Activated CD4-positive, alpha-beta memory T cell treated with anti-CD3 and anti-CD28 coated beads, Interleukin-2, amount 10 ng/mL, durations not matched to agents 7 days and 5 days (primary cell): ENCODE results near the gene SULT1C4. TPM values are rescaled to one million over a fixed set of nuclear protein-coding genes. Genes with fewer than 3 reads are reported as not detected.

Experiments used
- CTCF ChIA-PET: fragments of 350-600 bp; sonication (Branson Sonifier 250); formaldehyde crosslinking; loops from one replicate; lab custom pipeline; 2021; ENCODE audit warnings: antibody characterized with exemption, inconsistent platforms; lab: Charles Lee
- POLR2A ChIA-PET: fragments of 350-600 bp; sonication (Branson Sonifier 250); formaldehyde crosslinking; loops from one replicate; lab custom pipeline; 2021; ENCODE audit warnings: antibody characterized with exemption; lab: Charles Lee
- DNase-seq: peaks from one replicate; pipeline ENCODE4 v3.0.0-alpha.2; 2020
- H3K27ac Mint-ChIP-seq: one replicate; pipeline ENCODE4 v1.8.0; 2021; ENCODE audit warnings: mild to moderate bottlenecking, mixed read lengths
- H3K27me3 Mint-ChIP-seq: one replicate; pipeline ENCODE4 v1.8.0; 2021; ENCODE audit warnings: mixed read lengths
- H3K36me3 Mint-ChIP-seq: one replicate; pipeline ENCODE4 v1.8.0; 2021; ENCODE audit warnings: low read depth, mixed read lengths
- H3K4me1 Mint-ChIP-seq: one replicate; pipeline ENCODE4 v1.8.0; 2021; ENCODE audit warnings: mixed read lengths
- H3K4me3 Mint-ChIP-seq: one replicate; pipeline ENCODE4 v1.8.0; 2021; ENCODE audit warnings: mild to moderate bottlenecking, mixed read lengths
- H3K9me3 Mint-ChIP-seq: one replicate; pipeline ENCODE4 v1.8.0; 2021; ENCODE audit warnings: mixed read lengths
- total RNA-seq, 2 experiments: library from RNA; stranded (reverse); gene quantifications; one replicate each; pipeline ENCODE4 v1.2.3, GENCODE V29; 2021

SULT1C4 gene
- total RNA-seq, 2 experiments from 2014 or later, result not detected

DNA sequence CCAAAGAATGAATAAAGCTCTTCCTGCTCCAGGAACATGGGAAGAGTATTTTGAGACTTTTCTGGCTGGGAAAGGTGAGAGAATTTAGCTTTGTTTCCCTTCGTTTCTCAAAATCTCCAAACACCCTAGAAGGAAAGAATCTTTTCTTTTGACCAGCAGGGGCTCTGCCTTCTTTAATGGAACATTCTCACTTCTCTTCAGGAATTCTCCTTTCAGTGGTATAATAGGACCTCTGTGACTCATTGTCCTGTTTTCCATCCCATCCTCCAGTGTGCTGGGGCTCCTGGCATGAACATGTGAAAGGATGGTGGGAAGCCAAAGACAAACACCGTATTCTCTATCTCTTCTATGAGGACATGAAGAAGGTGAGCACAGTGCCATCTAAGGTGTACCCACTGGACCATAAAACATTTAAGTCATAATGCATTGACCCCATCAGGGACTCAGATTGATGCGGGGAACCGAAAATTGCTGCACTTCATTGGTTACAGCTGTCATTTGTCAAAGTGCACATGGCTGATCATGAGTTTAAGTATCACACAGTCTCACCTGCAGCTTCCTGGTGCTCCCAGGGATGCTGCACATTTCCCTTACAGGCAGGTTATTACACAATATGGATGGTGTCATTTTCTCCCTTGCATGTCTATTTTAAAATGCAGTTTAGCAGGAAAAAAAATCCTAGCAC, 5.5 kb downstream of the SULT1C4 start:
- no peak for DNase-seq
- peaks cover 7% of the 10 kb centered on the region for H3K27me3 Mint-ChIP-seq
- no peaks in the 10 kb centered on the region for H3K36me3 Mint-ChIP-seq
- H3K27ac Mint-ChIP-seq, result no peak overlapping the region
- H3K4me1 Mint-ChIP-seq, result no peaks in the 10 kb centered on the region
- H3K9me3 Mint-ChIP-seq, result no peaks in the 10 kb centered on the region
- ChIA-PET CTCF (interaction anchor here (1.0 kb wide), 1 partner anchor 49 kb away, joined by 3 read pairs; no protein-coding TSS in a partner anchor), POLR2A (no interaction called here)
- H3K4me3 Mint-ChIP-seq, result no peak overlapping the region

GRCh38 chr2:108384662-108385393, 7.1 kb downstream of the SULT1C4 start:
- H3K4me1 Mint-ChIP-seq, result no peaks in the 10 kb centered on the region
- no peaks in the 10 kb centered on the region for H3K36me3 Mint-ChIP-seq
- no peak overlapping the region for H3K4me3 Mint-ChIP-seq
- DNase-seq, result no peak
- no peak overlapping the region for H3K27ac Mint-ChIP-seq
- CTCF ChIA-PET, result no interaction called here
- H3K9me3 Mint-ChIP-seq, result no peaks in the 10 kb centered on the region
- H3K27me3 Mint-ChIP-seq, result peaks cover 7% of the 10 kb centered on the region
- POLR2A ChIA-PET, result no interaction called here

DNA sequence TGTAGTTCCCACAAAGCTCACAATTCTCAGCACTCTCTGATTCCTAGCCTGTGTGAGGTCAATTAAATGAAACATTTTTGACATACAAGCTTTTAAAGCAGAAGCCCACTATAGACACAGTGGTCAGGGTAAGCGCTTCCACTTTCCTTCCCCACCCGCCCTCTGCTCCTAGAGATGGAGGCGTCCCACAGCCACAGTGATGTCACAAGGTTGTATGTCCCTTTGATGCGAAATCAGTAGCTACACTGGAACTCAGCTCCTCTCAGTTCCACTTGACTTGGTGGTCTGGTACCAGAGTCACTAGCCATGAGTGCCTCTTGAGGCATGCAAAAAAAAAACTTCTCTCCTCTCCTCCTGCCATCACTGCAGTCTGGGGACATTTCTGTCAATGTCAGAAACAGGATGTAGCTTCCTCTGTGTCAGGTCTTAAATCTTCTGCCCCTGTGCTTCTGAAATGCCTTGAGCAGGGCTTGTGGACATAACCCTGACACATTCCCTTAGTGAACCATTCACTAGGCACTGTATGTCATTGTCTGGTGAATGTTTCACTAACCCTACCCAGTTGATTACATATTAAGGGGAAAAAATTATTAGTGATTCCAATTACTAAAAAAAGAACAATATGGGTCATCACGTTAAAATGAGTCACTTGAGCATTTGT, 7.8 kb downstream of the SULT1C4 start:
- Mint-ChIP-seq H3K9me3 (no peaks in the 10 kb centered on the region), H3K27ac (no peak overlapping the region), H3K4me1 (no peaks in the 10 kb centered on the region), H3K4me3 (no peak overlapping the region), H3K36me3 (no peaks in the 10 kb centered on the region), H3K27me3 (peaks cover 7% of the 10 kb centered on the region)
- CTCF ChIA-PET, result no interaction called here
- POLR2A ChIA-PET, result no interaction called here
- DNase-seq, result no peak

DNA sequence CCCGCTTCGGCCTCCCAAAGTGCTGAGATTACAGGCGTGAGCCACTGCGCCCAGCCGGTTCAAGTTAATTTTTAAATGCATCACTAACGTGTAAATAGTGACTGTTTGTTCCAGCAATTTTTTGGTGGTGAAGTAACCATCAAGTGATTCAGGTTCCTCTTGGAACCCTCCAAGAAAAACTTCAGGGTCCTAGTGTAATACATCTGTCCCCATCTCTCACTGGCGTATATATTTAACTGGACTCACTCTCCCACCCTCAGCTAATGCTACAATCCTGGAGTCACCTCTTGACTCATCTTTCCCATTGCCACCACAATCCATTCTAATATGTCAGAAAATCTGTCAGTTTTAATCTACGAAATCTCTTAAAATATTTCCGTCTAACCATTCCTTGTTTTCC, 10.3 kb downstream of the SULT1C4 start:
- POLR2A ChIA-PET, result interaction anchor here (0.8 kb wide), 1 partner anchor 9 kb away, joined by 3 read pairs; no protein-coding TSS in a partner anchor
- DNase-seq, result no peak
- H3K4me1 Mint-ChIP-seq, result no peaks in the 10 kb centered on the region
- H3K36me3 Mint-ChIP-seq, result no peaks in the 10 kb centered on the region
- no peak overlapping the region for H3K4me3 Mint-ChIP-seq
- peaks cover 5% of the 10 kb centered on the region for H3K9me3 Mint-ChIP-seq
- CTCF ChIA-PET, result interaction anchor here (0.7 to 2.0 kb wide), 2 partner anchors 26 to 196 kb away, joined by 4 to 5 read pairs; no protein-coding TSS in a partner anchor
- H3K27me3 Mint-ChIP-seq, result peaks cover 12% of the 10 kb centered on the region
- no peak overlapping the region for H3K27ac Mint-ChIP-seq

DNA sequence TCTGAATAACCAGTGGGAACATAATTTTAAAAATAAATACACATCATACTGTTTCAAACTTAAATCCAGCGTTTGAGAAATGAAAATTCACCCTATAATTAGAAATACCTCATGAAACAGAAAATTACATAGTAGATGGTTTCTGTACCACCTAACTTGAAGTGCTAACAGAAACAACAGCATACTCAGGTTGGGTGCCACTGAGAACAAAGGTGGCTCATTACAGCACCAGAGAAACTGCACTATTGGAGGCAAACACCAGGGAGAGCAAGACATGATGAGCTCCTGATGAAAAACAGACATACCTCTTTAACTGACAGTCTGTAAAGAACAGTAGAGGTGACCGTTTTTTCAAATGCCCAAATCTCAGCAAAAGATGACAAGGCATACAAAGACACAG, 12.6 kb downstream of the SULT1C4 start:
- DNase-seq, result no peak
- Mint-ChIP-seq H3K27ac (no peak overlapping the region), H3K4me3 (no peak overlapping the region), H3K4me1 (no peaks in the 10 kb centered on the region), H3K27me3 (peaks cover 11% of the 10 kb centered on the region), H3K36me3 (no peaks in the 10 kb centered on the region), H3K9me3 (peaks cover 6% of the 10 kb centered on the region)
- CTCF ChIA-PET, result no interaction called here
- POLR2A ChIA-PET, result no interaction called here

DNA sequence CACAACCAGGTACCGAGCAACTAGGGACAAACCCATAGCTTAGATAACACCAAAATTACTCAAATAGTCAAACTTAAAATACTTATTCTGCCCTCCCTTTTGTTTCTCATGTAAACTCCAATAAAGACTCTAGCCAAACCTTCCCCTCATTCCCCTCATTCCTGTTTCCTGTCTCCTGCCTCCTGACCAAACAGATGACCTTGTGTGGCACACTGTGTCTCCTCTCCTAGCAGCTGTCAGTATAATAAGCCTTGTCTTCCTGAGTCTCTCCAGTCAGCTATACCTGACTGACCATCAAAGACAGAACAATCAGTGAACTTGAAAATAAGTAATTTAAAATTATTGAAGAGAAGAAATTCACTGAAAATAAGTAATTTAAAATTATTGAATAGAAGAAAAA, 14.3 kb downstream of the SULT1C4 start:
- H3K4me3 Mint-ChIP-seq, result no peak overlapping the region
- no peak for DNase-seq
- H3K9me3 Mint-ChIP-seq, result peaks cover 9% of the 10 kb centered on the region
- POLR2A ChIA-PET, result no interaction called here
- H3K27ac Mint-ChIP-seq, result no peak overlapping the region
- H3K36me3 Mint-ChIP-seq, result no peaks in the 10 kb centered on the region
- no peaks in the 10 kb centered on the region for H3K4me1 Mint-ChIP-seq
- CTCF ChIA-PET, result no interaction called here
- peaks cover 11% of the 10 kb centered on the region for H3K27me3 Mint-ChIP-seq

- no peak for DNase-seq
- Mint-ChIP-seq H3K27me3 (peaks cover 11% of the 10 kb centered on the region), H3K4me3 (no peak overlapping the region), H3K36me3 (no peaks in the 10 kb centered on the region), H3K9me3 (peaks cover 9% of the 10 kb centered on the region), H3K27ac (no peak overlapping the region), H3K4me1 (no peaks in the 10 kb centered on the region)
- ChIA-PET CTCF (no interaction called here), POLR2A (no interaction called here)
Measured at GRCh38 chr2:108393197-108393596, 15.4 kb downstream of the SULT1C4 start.

GRCh38 chr2:108395155-108395554, 17.4 kb downstream of the SULT1C4 start:
- no peak for DNase-seq
- peaks cover 11% of the 10 kb centered on the region for H3K27me3 Mint-ChIP-seq
- CTCF ChIA-PET, result no interaction called here
- H3K4me1 Mint-ChIP-seq, result no peaks in the 10 kb centered on the region
- POLR2A ChIA-PET, result no interaction called here
- peaks cover 17% of the 10 kb centered on the region for H3K9me3 Mint-ChIP-seq
- H3K4me3 Mint-ChIP-seq, result no peak overlapping the region
- no peak overlapping the region for H3K27ac Mint-ChIP-seq
- H3K36me3 Mint-ChIP-seq, result no peaks in the 10 kb centered on the region

- Mint-ChIP-seq H3K27ac (no peak overlapping the region), H3K9me3 (peaks cover 20% of the 10 kb centered on the region)
Measured at GRCh38 chr2:108396845-108397244, 19.1 kb downstream of the SULT1C4 start.

DNA sequence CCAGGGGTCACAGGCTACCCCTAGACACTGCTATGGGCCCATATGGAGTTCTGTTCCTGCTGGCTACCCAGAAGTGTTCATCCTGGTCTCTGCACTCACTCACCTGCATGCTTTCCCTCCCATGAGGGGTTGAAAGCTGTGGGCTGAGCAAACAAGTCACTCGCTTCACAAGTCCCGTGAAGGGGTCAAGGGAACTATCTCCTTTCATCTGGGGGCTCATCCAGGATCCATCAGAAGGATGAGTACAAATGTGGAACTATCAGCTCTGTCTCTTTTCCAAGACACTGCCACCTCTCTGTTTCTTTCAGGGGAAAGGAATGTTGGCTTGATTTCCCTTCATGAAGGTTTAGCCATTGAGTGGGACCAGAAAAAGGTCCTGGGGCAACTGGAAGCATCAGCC, 21.7 kb downstream of the SULT1C4 start:
- no peak for DNase-seq
- no peak overlapping the region for H3K4me3 Mint-ChIP-seq
- no peaks in the 10 kb centered on the region for H3K36me3 Mint-ChIP-seq
- H3K4me1 Mint-ChIP-seq, result no peaks in the 10 kb centered on the region
- peaks cover 14% of the 10 kb centered on the region for H3K9me3 Mint-ChIP-seq
- no peaks in the 10 kb centered on the region for H3K27me3 Mint-ChIP-seq
- ChIA-PET CTCF (no interaction called here), POLR2A (no interaction called here)
- H3K27ac Mint-ChIP-seq, result no peak overlapping the region

More at GRCh38 chr2:108396845-108397244, 19.1 kb downstream of the SULT1C4 start:
- H3K4me1 Mint-ChIP-seq, result no peaks in the 10 kb centered on the region
- H3K36me3 Mint-ChIP-seq, result no peaks in the 10 kb centered on the region
- no peak for DNase-seq
- ChIA-PET CTCF (interaction anchor here (2.5 kb wide), 1 partner anchor 187 kb away, joined by 8 read pairs; no protein-coding TSS in a partner anchor), POLR2A (interaction anchor here (0.7 to 1.2 kb wide), 2 partner anchors 9 to 18 kb away, joined by 3 read pairs; no protein-coding TSS in a partner anchor)
- H3K4me3 Mint-ChIP-seq, result no peak overlapping the region
- peaks cover 7% of the 10 kb centered on the region for H3K27me3 Mint-ChIP-seq

DNA sequence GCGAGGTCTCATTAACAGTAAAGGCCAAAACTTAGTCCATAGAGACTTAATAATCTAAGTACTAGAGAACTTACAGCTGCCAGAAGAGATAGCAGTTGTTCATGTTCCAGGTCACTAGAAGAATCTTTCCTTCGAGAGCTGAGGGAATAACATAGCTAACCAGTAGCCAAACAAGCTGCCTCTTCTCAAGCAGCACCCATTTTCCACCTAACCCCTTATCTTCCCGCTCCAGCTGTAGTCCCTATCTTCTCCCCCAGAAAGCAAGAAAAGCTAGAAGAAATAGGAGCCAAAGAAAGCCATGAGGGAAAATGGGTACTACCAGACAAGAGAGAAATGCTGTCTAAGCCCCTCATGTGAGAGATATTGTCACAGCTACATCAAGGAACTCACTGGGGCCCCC, 24.0 kb downstream of the SULT1C4 start:
- DNase-seq, result no peak
- Mint-ChIP-seq H3K4me3 (no peak overlapping the region), H3K27me3 (peaks cover 2% of the 10 kb centered on the region), H3K27ac (no peak overlapping the region), H3K9me3 (peaks cover 22% of the 10 kb centered on the region), H3K36me3 (no peaks in the 10 kb centered on the region), H3K4me1 (no peaks in the 10 kb centered on the region)
- CTCF ChIA-PET, result no interaction called here
- POLR2A ChIA-PET, result no interaction called here

DNA sequence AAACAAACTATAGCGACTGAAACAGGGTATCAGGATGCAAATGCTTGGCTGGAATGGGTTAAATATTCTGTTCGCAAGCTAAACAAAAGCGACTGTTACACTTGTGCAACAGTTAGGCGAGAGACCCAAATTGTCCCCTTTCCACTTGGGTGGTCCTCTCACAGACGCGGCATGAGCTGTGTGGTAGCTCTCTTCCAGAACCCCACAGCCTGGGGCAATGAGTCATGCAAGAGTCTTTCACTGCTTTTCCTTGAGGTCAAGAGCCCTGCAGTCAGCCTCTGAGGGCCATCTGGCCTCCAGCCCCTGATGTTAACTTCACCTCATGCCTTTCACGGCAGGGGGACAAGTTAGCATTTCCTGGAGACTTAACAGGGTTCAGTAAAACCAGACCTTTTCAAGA, 25.7 kb downstream of the SULT1C4 start:
- peaks cover 21% of the 10 kb centered on the region for H3K9me3 Mint-ChIP-seq
- no peak overlapping the region for H3K4me3 Mint-ChIP-seq
- no peaks in the 10 kb centered on the region for H3K4me1 Mint-ChIP-seq
- no peak overlapping the region for H3K27ac Mint-ChIP-seq
- H3K27me3 Mint-ChIP-seq, result peaks cover 7% of the 10 kb centered on the region
- no peak for DNase-seq
- POLR2A ChIA-PET, result no interaction called here
- CTCF ChIA-PET, result no interaction called here
- no peaks in the 10 kb centered on the region for H3K36me3 Mint-ChIP-seq

- Mint-ChIP-seq H3K9me3 (peaks cover 12% of the 10 kb centered on the region), H3K27ac (no peak overlapping the region), H3K36me3 (no peaks in the 10 kb centered on the region), H3K4me1 (no peaks in the 10 kb centered on the region), H3K27me3 (peaks cover 12% of the 10 kb centered on the region), H3K4me3 (no peak overlapping the region)
- DNase-seq, result no peak
- ChIA-PET POLR2A (no interaction called here), CTCF (no interaction called here)
Measured at GRCh38 chr2:108404784-108405397, 27.1 kb downstream of the SULT1C4 start.
